ENCODE data around the gene ITIH1. TPM values are rescaled to one million over a fixed set of nuclear protein-coding genes. Genes with fewer than 3 reads are reported as not detected.

The ITIH1 gene
- total RNA-seq, 1 experiment from 2014 or later, result 0.26 TPM

DNA sequence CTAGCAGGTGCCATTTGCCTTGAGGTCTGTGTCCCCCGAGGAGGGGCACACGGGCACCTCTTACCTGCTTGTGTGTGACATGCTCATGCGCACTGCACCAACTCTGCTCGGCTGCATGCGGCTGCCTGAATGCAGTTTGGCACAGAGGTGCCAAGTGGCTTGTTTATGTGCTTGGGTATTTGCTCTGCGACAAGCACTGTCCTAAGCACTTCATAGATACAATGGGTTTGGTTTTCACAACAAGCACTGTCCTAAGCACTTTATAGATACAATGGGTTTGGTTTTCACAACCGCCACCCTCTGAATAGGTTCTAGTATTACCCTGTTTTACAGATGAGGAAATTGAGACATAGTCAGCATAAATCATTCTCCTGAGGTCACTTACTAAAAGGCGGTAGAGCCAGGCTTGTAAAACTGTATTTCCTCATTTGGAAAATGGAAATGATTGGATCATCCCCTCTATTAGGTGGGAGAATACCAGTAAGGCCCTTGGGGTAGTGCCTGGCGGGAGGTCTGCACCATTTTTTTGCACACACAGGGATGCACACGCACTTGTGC lies 52.6 kb downstream of the ITIH1 start (continued):
- TF ChIP-seq, protein P1, sequence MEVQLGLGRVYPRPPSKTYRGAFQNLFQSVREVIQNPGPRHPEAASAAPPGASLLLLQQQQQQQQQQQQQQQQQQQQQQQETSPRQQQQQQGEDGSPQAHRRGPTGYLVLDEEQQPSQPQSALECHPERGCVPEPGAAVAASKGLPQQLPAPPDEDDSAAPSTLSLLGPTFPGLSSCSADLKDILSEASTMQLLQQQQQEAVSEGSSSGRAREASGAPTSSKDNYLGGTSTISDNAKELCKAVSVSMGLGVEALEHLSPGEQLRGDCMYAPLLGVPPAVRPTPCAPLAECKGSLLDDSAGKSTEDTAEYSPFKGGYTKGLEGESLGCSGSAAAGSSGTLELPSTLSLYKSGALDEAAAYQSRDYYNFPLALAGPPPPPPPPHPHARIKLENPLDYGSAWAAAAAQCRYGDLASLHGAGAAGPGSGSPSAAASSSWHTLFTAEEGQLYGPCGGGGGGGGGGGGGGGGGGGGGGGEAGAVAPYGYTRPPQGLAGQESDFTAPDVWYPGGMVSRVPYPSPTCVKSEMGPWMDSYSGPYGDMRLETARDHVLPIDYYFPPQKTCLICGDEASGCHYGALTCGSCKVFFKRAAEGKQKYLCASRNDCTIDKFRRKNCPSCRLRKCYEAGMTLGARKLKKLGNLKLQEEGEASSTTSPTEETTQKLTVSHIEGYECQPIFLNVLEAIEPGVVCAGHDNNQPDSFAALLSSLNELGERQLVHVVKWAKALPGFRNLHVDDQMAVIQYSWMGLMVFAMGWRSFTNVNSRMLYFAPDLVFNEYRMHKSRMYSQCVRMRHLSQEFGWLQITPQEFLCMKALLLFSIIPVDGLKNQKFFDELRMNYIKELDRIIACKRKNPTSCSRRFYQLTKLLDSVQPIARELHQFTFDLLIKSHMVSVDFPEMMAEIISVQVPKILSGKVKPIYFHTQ (CRISPR knock-in tag; IDR thresholded peaks at IDR 0.05), result no peak
- TF ChIP-seq NFATC4 (CRISPR knock-in tag; IDR thresholded peaks at IDR 0.05) (no peak), CREB1 (CRISPR knock-in tag; IDR thresholded peaks at IDR 0.05) (no peak), ZNF423 (CRISPR knock-in tag; IDR thresholded peaks at IDR 0.05) (no peak), FOXK1 (CRISPR knock-in tag; IDR thresholded peaks at IDR 0.05) (no peak)
- TF ChIP-seq, protein P2, sequence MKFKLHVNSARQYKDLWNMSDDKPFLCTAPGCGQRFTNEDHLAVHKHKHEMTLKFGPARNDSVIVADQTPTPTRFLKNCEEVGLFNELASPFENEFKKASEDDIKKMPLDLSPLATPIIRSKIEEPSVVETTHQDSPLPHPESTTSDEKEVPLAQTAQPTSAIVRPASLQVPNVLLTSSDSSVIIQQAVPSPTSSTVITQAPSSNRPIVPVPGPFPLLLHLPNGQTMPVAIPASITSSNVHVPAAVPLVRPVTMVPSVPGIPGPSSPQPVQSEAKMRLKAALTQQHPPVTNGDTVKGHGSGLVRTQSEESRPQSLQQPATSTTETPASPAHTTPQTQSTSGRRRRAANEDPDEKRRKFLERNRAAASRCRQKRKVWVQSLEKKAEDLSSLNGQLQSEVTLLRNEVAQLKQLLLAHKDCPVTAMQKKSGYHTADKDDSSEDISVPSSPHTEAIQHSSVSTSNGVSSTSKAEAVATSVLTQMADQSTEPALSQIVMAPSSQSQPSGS (CRISPR knock-in tag; IDR thresholded peaks at IDR 0.05; ENCODE audit: borderline replicate concordance, low read depth), result no peak
- TF ChIP-seq, protein P3, sequence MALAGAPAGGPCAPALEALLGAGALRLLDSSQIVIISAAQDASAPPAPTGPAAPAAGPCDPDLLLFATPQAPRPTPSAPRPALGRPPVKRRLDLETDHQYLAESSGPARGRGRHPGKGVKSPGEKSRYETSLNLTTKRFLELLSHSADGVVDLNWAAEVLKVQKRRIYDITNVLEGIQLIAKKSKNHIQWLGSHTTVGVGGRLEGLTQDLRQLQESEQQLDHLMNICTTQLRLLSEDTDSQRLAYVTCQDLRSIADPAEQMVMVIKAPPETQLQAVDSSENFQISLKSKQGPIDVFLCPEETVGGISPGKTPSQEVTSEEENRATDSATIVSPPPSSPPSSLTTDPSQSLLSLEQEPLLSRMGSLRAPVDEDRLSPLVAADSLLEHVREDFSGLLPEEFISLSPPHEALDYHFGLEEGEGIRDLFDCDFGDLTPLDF (CRISPR knock-in tag; IDR thresholded peaks at IDR 0.05), result no peak
- TF ChIP-seq, protein P4, sequence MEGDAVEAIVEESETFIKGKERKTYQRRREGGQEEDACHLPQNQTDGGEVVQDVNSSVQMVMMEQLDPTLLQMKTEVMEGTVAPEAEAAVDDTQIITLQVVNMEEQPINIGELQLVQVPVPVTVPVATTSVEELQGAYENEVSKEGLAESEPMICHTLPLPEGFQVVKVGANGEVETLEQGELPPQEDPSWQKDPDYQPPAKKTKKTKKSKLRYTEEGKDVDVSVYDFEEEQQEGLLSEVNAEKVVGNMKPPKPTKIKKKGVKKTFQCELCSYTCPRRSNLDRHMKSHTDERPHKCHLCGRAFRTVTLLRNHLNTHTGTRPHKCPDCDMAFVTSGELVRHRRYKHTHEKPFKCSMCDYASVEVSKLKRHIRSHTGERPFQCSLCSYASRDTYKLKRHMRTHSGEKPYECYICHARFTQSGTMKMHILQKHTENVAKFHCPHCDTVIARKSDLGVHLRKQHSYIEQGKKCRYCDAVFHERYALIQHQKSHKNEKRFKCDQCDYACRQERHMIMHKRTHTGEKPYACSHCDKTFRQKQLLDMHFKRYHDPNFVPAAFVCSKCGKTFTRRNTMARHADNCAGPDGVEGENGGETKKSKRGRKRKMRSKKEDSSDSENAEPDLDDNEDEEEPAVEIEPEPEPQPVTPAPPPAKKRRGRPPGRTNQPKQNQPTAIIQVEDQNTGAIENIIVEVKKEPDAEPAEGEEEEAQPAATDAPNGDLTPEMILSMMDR (IDR thresholded peaks at IDR 0.05), result no peak

DNA sequence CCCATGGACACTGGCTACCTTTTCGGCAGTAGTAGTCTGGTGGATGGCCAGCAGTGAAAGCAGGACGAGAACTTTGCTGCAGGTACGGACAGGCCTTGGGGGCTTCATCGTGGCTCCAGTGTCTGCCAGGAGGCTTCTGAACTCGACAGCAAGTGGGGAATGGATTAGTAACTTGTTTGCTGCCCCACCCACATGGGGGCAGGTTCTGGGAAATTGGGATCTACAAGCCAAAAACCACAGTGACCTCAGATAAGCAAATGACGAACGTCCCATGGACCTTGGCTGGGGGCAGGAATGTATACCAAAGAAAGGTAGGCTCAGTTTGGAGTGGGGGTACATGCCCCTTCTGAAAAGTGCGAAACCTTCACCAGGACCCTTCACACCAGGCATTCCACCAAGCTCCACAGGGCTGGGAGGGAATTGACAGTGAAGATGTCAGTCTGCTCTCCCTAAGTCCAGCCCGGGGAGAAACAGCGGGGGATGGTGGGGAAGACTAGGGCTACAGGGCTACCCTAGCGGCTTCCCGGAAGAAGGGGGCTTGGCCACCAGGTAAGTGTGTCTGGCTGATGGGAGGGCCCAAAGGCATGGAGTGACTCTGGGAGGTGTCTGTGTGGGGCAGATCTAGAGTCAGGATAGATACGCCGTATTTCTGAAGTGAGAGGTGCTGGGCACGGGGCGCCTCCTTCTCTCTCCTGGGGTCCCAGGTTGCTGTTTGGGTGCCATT lies 53.3 kb downstream of the ITIH1 start, which contains the start of gene ITIH4:
ITIH4 (minus strand) TSS at position 138 of the 724 bp plus-strand sequence; CDS start at position 108, 30 bp downstream.
- no peaks in the 10 kb centered on the region for H3K9me3 Mint-ChIP-seq
- H3K4me3 Mint-ChIP-seq, result no peak within 1 kb of the TSS
- peak; percentile 32 for ATAC-seq
- H3K4me1 Mint-ChIP-seq, result peaks cover 5% of the 10 kb centered on the region; the same call in 1 of the 2 replicates
- DNase-seq (ENCODE audit: low spot score), result no peak
- ChIA-PET CTCF (interaction anchor here (1.4 to 4.4 kb wide), 3 partner anchors 10 to 38 kb away, joined by 3 to 23 read pairs (median 5); no protein-coding TSS in a partner anchor), POLR2A (no interaction called here)
- no peaks in the 10 kb centered on the region for H3K27me3 Mint-ChIP-seq (ENCODE audit: low read depth)
- H3K36me3 Mint-ChIP-seq, result no peaks in the 10 kb centered on the region
- no peak within 1 kb of the TSS for H3K27ac Mint-ChIP-seq
- TF ChIP-seq, protein P5, sequence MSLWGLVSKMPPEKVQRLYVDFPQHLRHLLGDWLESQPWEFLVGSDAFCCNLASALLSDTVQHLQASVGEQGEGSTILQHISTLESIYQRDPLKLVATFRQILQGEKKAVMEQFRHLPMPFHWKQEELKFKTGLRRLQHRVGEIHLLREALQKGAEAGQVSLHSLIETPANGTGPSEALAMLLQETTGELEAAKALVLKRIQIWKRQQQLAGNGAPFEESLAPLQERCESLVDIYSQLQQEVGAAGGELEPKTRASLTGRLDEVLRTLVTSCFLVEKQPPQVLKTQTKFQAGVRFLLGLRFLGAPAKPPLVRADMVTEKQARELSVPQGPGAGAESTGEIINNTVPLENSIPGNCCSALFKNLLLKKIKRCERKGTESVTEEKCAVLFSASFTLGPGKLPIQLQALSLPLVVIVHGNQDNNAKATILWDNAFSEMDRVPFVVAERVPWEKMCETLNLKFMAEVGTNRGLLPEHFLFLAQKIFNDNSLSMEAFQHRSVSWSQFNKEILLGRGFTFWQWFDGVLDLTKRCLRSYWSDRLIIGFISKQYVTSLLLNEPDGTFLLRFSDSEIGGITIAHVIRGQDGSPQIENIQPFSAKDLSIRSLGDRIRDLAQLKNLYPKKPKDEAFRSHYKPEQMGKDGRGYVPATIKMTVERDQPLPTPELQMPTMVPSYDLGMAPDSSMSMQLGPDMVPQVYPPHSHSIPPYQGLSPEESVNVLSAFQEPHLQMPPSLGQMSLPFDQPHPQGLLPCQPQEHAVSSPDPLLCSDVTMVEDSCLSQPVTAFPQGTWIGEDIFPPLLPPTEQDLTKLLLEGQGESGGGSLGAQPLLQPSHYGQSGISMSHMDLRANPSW (CRISPR knock-in tag; conservative IDR thresholded peaks at IDR 0.05; ENCODE audit: low read depth), result no peak
- no peak for TF ChIP-seq ESRRA (CRISPR knock-in tag; IDR thresholded peaks at IDR 0.05; ENCODE audit: borderline replicate concordance)
- TF ChIP-seq SMAD4 (CRISPR knock-in tag; IDR thresholded peaks at IDR 0.05), result no peak
- TF ChIP-seq GTF2I (CRISPR knock-in tag; conservative IDR thresholded peaks at IDR 0.05), result no peak
- TF ChIP-seq, protein P6, sequence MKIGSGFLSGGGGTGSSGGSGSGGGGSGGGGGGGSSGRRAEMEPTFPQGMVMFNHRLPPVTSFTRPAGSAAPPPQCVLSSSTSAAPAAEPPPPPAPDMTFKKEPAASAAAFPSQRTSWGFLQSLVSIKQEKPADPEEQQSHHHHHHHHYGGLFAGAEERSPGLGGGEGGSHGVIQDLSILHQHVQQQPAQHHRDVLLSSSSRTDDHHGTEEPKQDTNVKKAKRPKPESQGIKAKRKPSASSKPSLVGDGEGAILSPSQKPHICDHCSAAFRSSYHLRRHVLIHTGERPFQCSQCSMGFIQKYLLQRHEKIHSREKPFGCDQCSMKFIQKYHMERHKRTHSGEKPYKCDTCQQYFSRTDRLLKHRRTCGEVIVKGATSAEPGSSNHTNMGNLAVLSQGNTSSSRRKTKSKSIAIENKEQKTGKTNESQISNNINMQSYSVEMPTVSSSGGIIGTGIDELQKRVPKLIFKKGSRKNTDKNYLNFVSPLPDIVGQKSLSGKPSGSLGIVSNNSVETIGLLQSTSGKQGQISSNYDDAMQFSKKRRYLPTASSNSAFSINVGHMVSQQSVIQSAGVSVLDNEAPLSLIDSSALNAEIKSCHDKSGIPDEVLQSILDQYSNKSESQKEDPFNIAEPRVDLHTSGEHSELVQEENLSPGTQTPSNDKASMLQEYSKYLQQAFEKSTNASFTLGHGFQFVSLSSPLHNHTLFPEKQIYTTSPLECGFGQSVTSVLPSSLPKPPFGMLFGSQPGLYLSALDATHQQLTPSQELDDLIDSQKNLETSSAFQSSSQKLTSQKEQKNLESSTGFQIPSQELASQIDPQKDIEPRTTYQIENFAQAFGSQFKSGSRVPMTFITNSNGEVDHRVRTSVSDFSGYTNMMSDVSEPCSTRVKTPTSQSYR (CRISPR knock-in tag; IDR thresholded peaks at IDR 0.05), result no peak
- no peak for TF ChIP-seq NR3C1 (CRISPR knock-in tag; conservative IDR thresholded peaks at IDR 0.05; ENCODE audit: low read depth)
- no peak for TF ChIP-seq JUN (CRISPR knock-in tag; IDR thresholded peaks at IDR 0.05)
- TF ChIP-seq ZNF317 (CRISPR knock-in tag; IDR thresholded peaks at IDR 0.05; ENCODE audit: borderline replicate concordance, low read depth), result no peak
- no peak for TF ChIP-seq NFE2L1 (CRISPR knock-in tag; IDR thresholded peaks at IDR 0.05)
- no peak for TF ChIP-seq SOX15 (CRISPR knock-in tag; IDR thresholded peaks at IDR 0.05)
- no peak for TF ChIP-seq JAZF1 (CRISPR knock-in tag; IDR thresholded peaks at IDR 0.05)
- TF ChIP-seq, protein P7, sequence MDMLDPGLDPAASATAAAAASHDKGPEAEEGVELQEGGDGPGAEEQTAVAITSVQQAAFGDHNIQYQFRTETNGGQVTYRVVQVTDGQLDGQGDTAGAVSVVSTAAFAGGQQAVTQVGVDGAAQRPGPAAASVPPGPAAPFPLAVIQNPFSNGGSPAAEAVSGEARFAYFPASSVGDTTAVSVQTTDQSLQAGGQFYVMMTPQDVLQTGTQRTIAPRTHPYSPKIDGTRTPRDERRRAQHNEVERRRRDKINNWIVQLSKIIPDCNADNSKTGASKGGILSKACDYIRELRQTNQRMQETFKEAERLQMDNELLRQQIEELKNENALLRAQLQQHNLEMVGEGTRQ (CRISPR knock-in tag; IDR thresholded peaks at IDR 0.05), result no peak
- no peak for TF ChIP-seq FOXK1 (CRISPR knock-in tag; IDR thresholded peaks at IDR 0.05)
- TF ChIP-seq ZNF138 (CRISPR knock-in tag; conservative IDR thresholded peaks at IDR 0.05), result no peak
- no peak for TF ChIP-seq MXD4 (CRISPR knock-in tag; IDR thresholded peaks at IDR 0.05; ENCODE audit: borderline replicate concordance)

Measured in WTC11 (cell line).